H54 (cell line): ENCODE measurements around the gene SLC35A5.
A peak's percentile ranks its signal among the peaks of the same experiment; 100 is the strongest.

ENCODE experiments used
- DNase-seq: peaks from one replicate; pipeline ENCODE4 v3.0.0; 2011; ENCODE audit warnings: low spot score, mixed read lengths; ENCODE audit not compliant: insufficient read length
- FAIRE-seq: peaks from 3 replicates; lab custom pipeline; 2011; peaks lifted over from hg19 to GRCh38; lab: Jason Lieb, UNC
- POLR2A ChIP-seq: IDR thresholded peaks from 2 replicates; pipeline ENCODE4 v1.6.1; 2011; ENCODE audit warnings: low read depth, mild to moderate bottlenecking, low read length

Gene SLC35A5

GRCh38 chr3:112593258-112593657 is 31.4 kb downstream of the SLC35A5 start:
- DNase-seq (no peak), FAIRE-seq (no peak)
- TF ChIP-seq POLR2A: no peak

GRCh38 chr3:112594856-112595255 is 33.0 kb downstream of the SLC35A5 start:
- no peak for TF ChIP-seq POLR2A
- DNase-seq (no peak), FAIRE-seq (peak; percentile 48)

GRCh38 chr3:112597945-112598344 is 36.1 kb downstream of the SLC35A5 start:
- DNase-seq (no peak), FAIRE-seq (no peak)
- no peak for TF ChIP-seq POLR2A

DNA sequence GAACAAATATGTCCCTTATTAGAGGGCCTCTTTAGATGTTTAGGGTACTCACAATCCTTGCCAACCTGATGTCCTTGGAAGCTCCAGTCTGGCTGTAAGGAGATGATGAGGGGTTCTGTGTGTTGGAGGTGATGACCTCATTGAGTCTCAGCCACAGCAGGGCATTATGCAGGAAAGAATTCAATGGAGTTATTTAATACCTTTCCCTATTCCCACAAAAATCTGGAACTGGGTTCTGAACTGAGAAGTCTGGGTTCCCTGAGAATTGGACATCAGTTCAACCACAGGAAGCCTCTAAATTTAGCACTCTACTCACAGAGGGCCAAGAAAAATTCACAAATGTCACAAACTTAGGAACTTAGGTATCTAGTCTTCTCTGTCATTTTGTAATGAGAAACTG is 36.9 kb downstream of the SLC35A5 start:
- FAIRE-seq (no peak), DNase-seq (no peak)
- TF ChIP-seq POLR2A: no peak

DNA sequence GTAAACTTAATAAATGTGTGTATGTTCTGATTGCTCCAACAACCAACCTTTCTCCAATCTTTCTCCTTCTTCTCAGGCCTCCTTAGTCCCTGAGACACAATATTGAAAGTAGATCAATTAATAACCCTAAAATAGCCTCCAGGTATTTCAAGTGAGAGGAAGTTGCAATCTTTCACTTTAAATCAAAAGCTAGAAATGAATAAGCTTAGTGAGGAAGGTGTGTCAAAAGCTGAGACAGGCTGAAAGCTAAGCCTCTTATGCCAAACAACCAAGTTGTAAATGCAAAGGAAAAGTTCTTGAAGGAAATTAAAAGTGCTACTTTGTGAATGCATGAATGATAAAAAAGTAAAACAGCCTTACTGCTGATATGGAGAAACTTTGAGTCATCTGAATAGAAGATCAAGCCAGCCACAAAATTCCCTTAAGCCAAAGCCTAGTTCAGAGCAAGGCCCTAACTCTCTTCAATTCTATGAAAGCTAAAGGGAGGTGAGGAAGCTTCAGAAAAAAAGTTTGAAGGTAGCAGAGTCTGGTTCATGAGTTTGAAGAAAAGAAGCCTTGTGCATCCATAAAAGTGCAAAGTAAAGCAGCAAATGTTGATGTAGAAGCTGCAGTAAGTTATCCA is 40.5 kb downstream of the SLC35A5 start:
- DNase-seq (no peak), FAIRE-seq (no peak)

GRCh38 chr3:112604536-112604935 is 42.7 kb downstream of the SLC35A5 start:
- peak; percentile 75 for FAIRE-seq
- peak; percentile 13 for DNase-seq
- TF ChIP-seq POLR2A: no peak

More for the DNA sequence above, 40.5 kb downstream of the SLC35A5 start:
- TF ChIP-seq POLR2A: no peak

DNA sequence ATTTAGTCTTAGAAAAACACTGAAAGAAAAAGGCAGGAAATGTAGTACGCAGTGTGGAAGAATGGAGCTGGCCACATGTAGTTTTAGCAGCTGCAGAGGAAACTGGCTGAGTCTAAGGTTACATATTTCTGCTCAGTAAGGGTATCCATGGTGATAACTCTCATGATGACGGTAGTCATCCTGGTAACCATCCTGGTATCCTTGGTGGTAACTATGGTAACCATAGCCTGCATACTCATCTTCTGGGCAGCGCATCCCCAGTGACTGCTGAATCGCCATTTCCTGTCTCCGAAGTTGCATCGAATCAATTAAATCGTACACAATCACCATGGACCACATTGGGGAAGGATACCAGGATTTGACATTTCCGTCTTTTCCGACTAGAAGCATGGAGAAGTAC is 43.4 kb downstream of the SLC35A5 start:
- DNase-seq (peak; percentile 36), FAIRE-seq (peak; percentile 93)
- no peak for TF ChIP-seq POLR2A

- DNase-seq: no peak
- FAIRE-seq: no peak
- no peak for TF ChIP-seq POLR2A
These were observed 44.3 kb downstream of the SLC35A5 start for GRCh38 chr3:112606098-112606497.

DNA sequence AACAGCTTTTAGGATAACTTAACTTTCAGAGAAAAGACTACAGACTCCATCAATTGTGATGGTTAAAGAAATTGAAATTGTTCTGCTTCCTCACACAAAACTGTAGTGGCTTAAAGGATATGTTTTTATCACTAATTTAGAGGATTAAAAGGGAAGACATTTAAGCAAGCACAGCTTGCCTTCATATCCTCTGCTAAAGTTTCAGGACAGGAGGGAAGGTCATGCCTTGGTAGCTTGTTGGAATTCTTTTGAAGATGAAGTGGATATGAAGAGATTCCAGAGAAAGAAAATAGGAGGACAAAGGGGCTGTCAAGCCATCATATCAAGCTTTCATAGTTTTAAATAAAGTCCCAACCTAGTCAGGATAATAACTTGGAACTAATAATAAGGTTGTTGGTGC is 46.0 kb downstream of the SLC35A5 start:
- DNase-seq (no peak), FAIRE-seq (no peak)
- no peak for TF ChIP-seq POLR2A

GRCh38 chr3:112610121-112610520 is 48.3 kb downstream of the SLC35A5 start:
- no peak for TF ChIP-seq POLR2A
- FAIRE-seq (peak; percentile 80), DNase-seq (peak; percentile 15)

DNA sequence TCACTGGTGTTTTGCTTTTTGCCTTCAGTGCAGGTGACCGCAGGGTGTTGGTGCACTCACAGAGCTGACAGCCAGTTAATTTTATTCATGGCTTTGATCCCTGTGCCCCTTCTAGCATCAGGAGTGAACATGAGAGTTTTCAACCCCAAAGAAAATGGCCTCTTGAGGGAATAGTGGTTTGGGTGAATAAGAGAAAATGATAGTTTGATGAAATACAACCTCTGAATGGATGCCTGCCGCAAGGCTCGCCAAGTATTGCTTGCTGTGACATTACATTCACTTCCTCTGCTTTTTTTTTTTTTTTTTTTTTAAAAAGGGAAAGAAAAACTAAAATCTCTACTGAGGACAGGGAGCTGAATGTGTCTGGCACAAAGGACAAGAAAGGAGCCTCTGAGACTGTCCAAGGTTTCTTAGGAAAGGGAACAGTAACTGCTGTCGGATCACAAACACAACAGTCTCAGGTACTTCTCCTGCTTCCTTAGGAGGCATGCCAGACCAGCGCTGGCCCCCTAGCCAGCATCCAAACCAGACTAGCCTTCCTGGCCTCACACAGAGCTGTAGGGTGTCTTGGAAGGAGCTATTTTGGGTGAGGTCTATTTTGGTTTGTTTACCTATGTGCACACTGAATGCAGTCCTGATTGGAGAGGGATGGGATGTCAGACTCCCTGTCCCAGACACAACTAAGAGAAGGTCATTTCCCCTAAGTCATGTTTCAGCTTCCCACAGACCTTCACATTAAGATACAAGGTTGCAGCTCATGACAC is 50.1 kb downstream of the SLC35A5 start:
- TF ChIP-seq POLR2A: no peak
- no peak for DNase-seq
- FAIRE-seq: no peak

- DNase-seq: no peak
- TF ChIP-seq POLR2A: no peak
- FAIRE-seq: no peak
These were observed 54.3 kb downstream of the SLC35A5 start for GRCh38 chr3:112615989-112616731.

- no peak for TF ChIP-seq POLR2A
- FAIRE-seq (no peak), DNase-seq (no peak)
These were observed 55.4 kb downstream of the SLC35A5 start for GRCh38 chr3:112617285-112617684.

GRCh38 chr3:112619295-112619694 is 57.5 kb downstream of the SLC35A5 start:
- FAIRE-seq (no peak), DNase-seq (no peak)
- TF ChIP-seq POLR2A: no peak
